ENCODE measurements around the gene CDH4. TPM values are rescaled to one million over a fixed set of nuclear protein-coding genes. Genes with fewer than 3 reads are reported as not detected.

CDH4 gene
- total and polyA plus RNA-seq, 2 of the 8 experiments (the other 6 are each of a cell fraction or from before 2014, with no cell fraction given): 4.3 to 7.9 TPM

DNA sequence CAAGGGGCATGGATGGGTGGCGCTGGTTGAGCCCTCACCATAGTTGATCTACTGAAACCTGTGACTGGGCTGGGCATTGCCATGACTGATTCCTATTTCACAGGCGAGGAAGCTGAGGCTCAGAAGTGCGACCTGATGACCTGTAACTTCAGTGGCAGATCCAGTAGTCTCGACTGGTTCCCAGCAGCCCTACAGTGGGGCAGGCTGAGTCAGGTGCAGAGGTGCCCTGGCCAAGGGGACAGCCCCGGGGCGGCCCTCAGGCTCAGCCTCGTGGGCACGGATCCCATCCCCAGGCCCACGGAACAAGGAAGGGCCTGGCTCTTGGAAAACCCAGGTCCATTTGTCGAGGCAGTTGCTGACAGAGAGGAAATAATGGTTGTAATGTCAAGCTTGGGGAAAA lies 283.0 kb downstream of the CDH4 start:
- WGBS, 2 experiments (ENCODE audit: extremely low coverage in 1 of 2, insufficient coverage in 1 of 2, insufficient read length in 1 of 2, insufficient replicate concordance in 2 of 2, low coverage in 1 of 2, low lambda C conversion rate in 2 of 2, missing lambda C conversion rate in 1 of 2): 95% methylated on average over 10 of the region's 10 CpGs; no CpG with 5 or more reads in 1 of the 2 experiments
- Histone ChIP-seq H4K20me1 (replicated peaks in 1 of 2; ENCODE audit: control insufficient read depth in 1 of 2, insufficient read depth in 2 of 2, low read length in 2 of 2) (no peaks in the 10 kb centered on the region), H3K4me3 (ENCODE audit: extremely low read depth in 1 of 4, insufficient read depth in 2 of 4, low read depth in 3 of 4, low read length in 4 of 4) (no peak overlapping the region), H3K79me2 (ENCODE audit: control insufficient read depth in 1 of 2, insufficient read depth in 2 of 2, low read length in 2 of 2) (no peaks in the 10 kb centered on the region), H2BK12ac (ENCODE audit: low read depth, low read length) (no peak overlapping the region), H2BK20ac (ENCODE audit: low read length) (no peak overlapping the region), H4K8ac (ENCODE audit: extremely low read depth, insufficient read depth, low read length) (no peak overlapping the region), H3K9me3 (ENCODE audit: insufficient read depth in 2 of 2, low read depth in 1 of 2, low read length in 1 of 2) (no peaks in the 10 kb centered on the region), H3K36me3 (ENCODE audit: control insufficient read depth in 2 of 4, insufficient read depth in 4 of 4, low read length in 3 of 4) (no peaks in the 10 kb centered on the region), H2AFZ (ENCODE audit: low read length) (no peak overlapping the region), H3K9ac (replicated peaks in 1 of 4; ENCODE audit: extremely low read depth in 1 of 4, low read depth in 3 of 4, low read length in 3 of 4) (no peak overlapping the region), H2BK15ac (ENCODE audit: low read length) (no peak overlapping the region), H3K14ac (ENCODE audit: insufficient read length) (no peak overlapping the region), H3K79me1 (ENCODE audit: low read depth, low read length) (no peaks in the 10 kb centered on the region), H4K91ac (replicated peaks; ENCODE audit: insufficient read length, low read length) (no peak overlapping the region), H2AK5ac (ENCODE audit: low read depth, low read length) (no peak overlapping the region), H3K4me1 (replicated peaks in 1 of 4; ENCODE audit: control insufficient read depth in 3 of 4, insufficient read depth in 4 of 4, low read length in 3 of 4) (no peaks in the 10 kb centered on the region; a peak in 1 of 7 replicates), H3K4me2 (ENCODE audit: insufficient read depth in 1 of 2, low read depth in 2 of 2, low read length in 2 of 2) (no peak overlapping the region), H2BK5ac (ENCODE audit: low read depth, low read length) (no peak overlapping the region), H2BK120ac (replicated peaks; ENCODE audit: low read depth, low read length) (no peak overlapping the region), H3K23me2 (ENCODE audit: low read depth, low read length) (no peaks in the 10 kb centered on the region), H3K27ac (ENCODE audit: low read depth, low read length) (no peak overlapping the region), H3K56ac (replicated peaks; ENCODE audit: insufficient read length, low read depth, low read length) (no peak overlapping the region), H3K27me3 (replicated peaks in 1 of 4; ENCODE audit: control insufficient read depth in 3 of 4, extremely low read depth in 1 of 4, insufficient read depth in 3 of 4, low read length in 3 of 4) (no peaks in the 10 kb centered on the region; a peak in 2 of 7 replicates), H4K5ac (ENCODE audit: insufficient read length, low read depth, low read length) (no peak overlapping the region), H3K23ac (ENCODE audit: insufficient read length) (no peak overlapping the region), H3K4ac (replicated peaks; ENCODE audit: insufficient read length, low read depth, low read length) (no peak overlapping the region), H3K18ac (ENCODE audit: extremely low read depth, low read length) (no peak overlapping the region)
- FAIRE-seq (no peak), DNase-seq (ENCODE audit: low read depth in 1 of 2, low spot score in 2 of 2) (no peak)
- CTCF ChIA-PET (ENCODE audit: partially characterized antibody): interaction anchor here (0.6 to 1.1 kb wide), 2 partner anchors 14 to 59 kb away, joined by 3 read pairs; no protein-coding TSS in a partner anchor
- POLR2A ChIA-PET (ENCODE audit: partially characterized antibody): no interaction called here
- TF ChIP-seq ZNF274 (IDR thresholded peaks at IDR 0.05; ENCODE audit: borderline replicate concordance, extremely low read depth, low read length) (no peak), RXRA (IDR thresholded peaks at IDR 0.05; ENCODE audit: insufficient read depth, low read depth, low read length) (no peak)

Measured in H1 (cell line).